Testis (tissue), 3 donors: ENCODE measurements around the gene PSMD1. TPM values are rescaled to one million over a fixed set of nuclear protein-coding genes. Genes with fewer than 3 reads are reported as not detected.

Experiments used
- DNase-seq: peaks from one replicate; pipeline ENCODE4 v3.0.0-alpha.2; 2019
- H3K27ac ChIP-seq, 2 donors: fragments of 200-600 bp; sonication (generic); one replicate each; pipeline ENCODE4 v1.5.1; 2019
- H3K27me3 ChIP-seq: fragments of 200-600 bp; sonication (generic); one replicate; pipeline ENCODE4 v1.5.1; 2019
- H3K36me3 ChIP-seq: fragments of 200-600 bp; sonication (generic); one replicate; pipeline ENCODE4 v1.5.1; 2017; ENCODE audit warnings: low read depth; ENCODE audit errors: missing control alignments
- H3K4me1 ChIP-seq: fragments of 200-600 bp; sonication (generic); one replicate; pipeline ENCODE4 v1.5.1; 2019
- H3K4me3 ChIP-seq, 2 donors: fragments of 200-600 bp; sonication (generic); one replicate each; pipeline ENCODE4 v1.5.1; 2017 to 2019
- H3K9me3 ChIP-seq: fragments of 200-600 bp; sonication (generic); one replicate; pipeline ENCODE4 v1.5.1; 2017
- CTCF ChIP-seq, 3 experiments: fragments of 450-650 bp in 2 of 3; fragments of 200-600 bp in 1 of 3; sonication (generic) in 1 of 3; IDR thresholded peaks; one replicate each; pipeline ENCODE4 v1.5.1; 2016 to 2019; ENCODE audit warnings: antibody characterized with exemption in 3 of 3, mild to moderate bottlenecking in 2 of 3, moderate library complexity in 1 of 3
- POLR2A ChIP-seq: fragments of 450-650 bp; IDR thresholded peaks from one replicate; pipeline ENCODE4 v1.6.1; 2017; ENCODE audit warnings: antibody characterized with exemption, mild to moderate bottlenecking, moderate library complexity
- WGBS, 2 donors: methylation state at CpG; one replicate each; pipeline ENCODE4 v1.1.5; 2018; 5-methylcytosine and 5-hydroxymethylcytosine counted together
- intact Hi-C: fragments of 100-400 bp; cut with DNase I; formaldehyde crosslinking; loops from one replicate; pipeline ENCODE4 v1.15.1; 2023; ENCODE audit warnings: low total_unique reads
- polyA plus RNA-seq: library from polyadenylated mRNA; stranded (reverse); fragments of 350-450 nt; fragmentation: Illumina TruSeq; extraction: RNeasy Lipid Tissue Mini Kit (QIAGEN cat#74804); gene quantifications from one replicate; pipeline ENCODE4 v1.2.3, GENCODE V29; 2014; ENCODE audit warnings: low read depth, low replicate concordance; ENCODE audit not compliant: insufficient read depth
- total RNA-seq, 2 donors: library from RNA; depleted of rRNA; stranded (reverse); fragments of >200 nt; gene quantifications; one replicate each; pipeline ENCODE4 v1.2.3, GENCODE V29; 2016

The PSMD1 gene
- total and polyA plus RNA-seq, 3 donors from 2014 or later: 60.8 to 69.6 (median 66.8) TPM

- Histone ChIP-seq H3K9me3 (no peaks in the 10 kb centered on the region), H3K27ac (peak within 1 kb of the TSS; percentile 32 to 52), H3K36me3 (no peaks in the 10 kb centered on the region), H3K27me3 (no peaks in the 10 kb centered on the region), H3K4me3 (peak within 1 kb of the TSS; percentile 86 to 87), H3K4me1 (peaks cover 5% of the 10 kb centered on the region)
- intact Hi-C loops: loop anchor here (10.0 kb wide), 1 partner anchor 84 kb away; no protein-coding TSS in a partner anchor
- 0% methylated on average over 22 to 44 of the region's 83 CpGs for WGBS, 2 donors
- no peak for TF ChIP-seq CTCF (IDR thresholded peaks at IDR 0.05)
- no peak for TF ChIP-seq POLR2A
- peak; percentile 86 for DNase-seq
These were observed 141.9 kb downstream of the PSMD1 start, which contains the start of gene ARMC9 for GRCh38 chr2:231198291-231199173. ARMC9 (plus strand) TSS chr2:231198631; CDS start chr2:231206239, 7,608 bp downstream.

- intact Hi-C loops: loop anchor here (10.0 kb wide), 1 partner anchor 84 kb away; no protein-coding TSS in a partner anchor
- 19 to 25% methylated on average over 5 of the region's 5 CpGs for WGBS, 2 donors
- Histone ChIP-seq H3K27me3 (no peaks in the 10 kb centered on the region), H3K4me3 (peak overlapping the region; percentile 86 to 87), H3K27ac (peak overlapping the region in 1 of 2 donors; percentile 52), H3K9me3 (no peaks in the 10 kb centered on the region), H3K4me1 (peaks cover 5% of the 10 kb centered on the region), H3K36me3 (no peaks in the 10 kb centered on the region)
- DNase-seq: no peak
- TF ChIP-seq CTCF (IDR thresholded peaks at IDR 0.05) (no peak), POLR2A (no peak)
These were observed 142.6 kb downstream of the PSMD1 start for GRCh38 chr2:231199219-231199618.

- TF ChIP-seq CTCF (IDR thresholded peaks at IDR 0.05) (no peak), POLR2A (no peak)
- H3K27ac ChIP-seq: no peak overlapping the region
- peaks cover 5% of the 10 kb centered on the region for H3K4me1 ChIP-seq
- H3K4me3 ChIP-seq: no peak overlapping the region
- no peaks in the 10 kb centered on the region for H3K27me3 ChIP-seq
- 89 to 91% methylated on average over 3 of the region's 3 CpGs for WGBS, 2 donors
- intact Hi-C loops: no loop called here
- DNase-seq: no peak
- no peaks in the 10 kb centered on the region for H3K9me3 ChIP-seq
- H3K36me3 ChIP-seq: no peaks in the 10 kb centered on the region
These were observed 144.3 kb downstream of the PSMD1 start for GRCh38 chr2:231200805-231201474.

GRCh38 chr2:231201475-231201814, 144.8 kb downstream of the PSMD1 start:
- WGBS, 2 donors: 84 to 86% methylated on average over 4 of the region's 4 CpGs
- Histone ChIP-seq H3K36me3 (no peaks in the 10 kb centered on the region), H3K27ac (no peak overlapping the region), H3K9me3 (no peaks in the 10 kb centered on the region), H3K4me1 (peaks cover 5% of the 10 kb centered on the region), H3K27me3 (no peaks in the 10 kb centered on the region), H3K4me3 (no peak overlapping the region)
- intact Hi-C loops: no loop called here
- TF ChIP-seq CTCF (IDR thresholded peaks at IDR 0.05): no peak
- no peak for TF ChIP-seq POLR2A
- DNase-seq: no peak
